Brain microvascular endothelial cell (primary cell): ENCODE measurements around the gene TPSB2.

Experiments
- DNase-seq: peaks from one replicate; pipeline ENCODE4 v3.0.0-alpha.2; 2020
- H3K27ac ChIP-seq: fragments of 250-450 bp; sonication (Bioruptor Pico); 2 replicates; pipeline ENCODE4 v1.5.1; 2020; ENCODE audit warnings: mild to moderate bottlenecking, moderate library complexity
- H3K27me3 ChIP-seq: fragments of 250-450 bp; sonication (Bioruptor Pico); replicated peaks from 2 replicates; pipeline ENCODE4 v1.5.1; 2020; ENCODE audit warnings: mild to moderate bottlenecking
- H3K36me3 ChIP-seq: fragments of 250-450 bp; sonication (Bioruptor Pico); replicated peaks from 2 replicates; pipeline ENCODE4 v1.5.1; 2020; ENCODE audit warnings: mild to moderate bottlenecking
- H3K4me3 ChIP-seq: 2 replicates; pipeline ENCODE4 v1.5.1; 2011; ENCODE audit warnings: low read depth, mild to moderate bottlenecking, control low read depth, low read length, moderate library complexity
- in situ Hi-C: cut with HindIII; loops from 2 replicates; pipeline ENCODE4 v1.10.0; 2017; ENCODE audit warnings: low sequenced_read_pairs, low pct_ligation_motif_present
- TF ChIP-seq, protein P1 (sequence below): IDR thresholded peaks from 2 replicates; pipeline ENCODE4 v1.5.1; 2011; ENCODE audit warnings: low read depth, mild to moderate bottlenecking, moderate library complexity, low read length, control low read depth, inconsistent platforms; ENCODE audit errors: missing control alignments

Gene TPSB2

GRCh38 chr16:1216296-1216619 lies 13.7 kb downstream of the TPSB2 start:
- Histone ChIP-seq H3K4me3 (no peak overlapping the region), H3K27me3 (no peaks in the 10 kb centered on the region), H3K36me3 (peaks cover 7% of the 10 kb centered on the region), H3K27ac (no peak overlapping the region)
- no peak for DNase-seq
- in situ Hi-C loops, result no loop called here
- TF ChIP-seq, protein P1, sequence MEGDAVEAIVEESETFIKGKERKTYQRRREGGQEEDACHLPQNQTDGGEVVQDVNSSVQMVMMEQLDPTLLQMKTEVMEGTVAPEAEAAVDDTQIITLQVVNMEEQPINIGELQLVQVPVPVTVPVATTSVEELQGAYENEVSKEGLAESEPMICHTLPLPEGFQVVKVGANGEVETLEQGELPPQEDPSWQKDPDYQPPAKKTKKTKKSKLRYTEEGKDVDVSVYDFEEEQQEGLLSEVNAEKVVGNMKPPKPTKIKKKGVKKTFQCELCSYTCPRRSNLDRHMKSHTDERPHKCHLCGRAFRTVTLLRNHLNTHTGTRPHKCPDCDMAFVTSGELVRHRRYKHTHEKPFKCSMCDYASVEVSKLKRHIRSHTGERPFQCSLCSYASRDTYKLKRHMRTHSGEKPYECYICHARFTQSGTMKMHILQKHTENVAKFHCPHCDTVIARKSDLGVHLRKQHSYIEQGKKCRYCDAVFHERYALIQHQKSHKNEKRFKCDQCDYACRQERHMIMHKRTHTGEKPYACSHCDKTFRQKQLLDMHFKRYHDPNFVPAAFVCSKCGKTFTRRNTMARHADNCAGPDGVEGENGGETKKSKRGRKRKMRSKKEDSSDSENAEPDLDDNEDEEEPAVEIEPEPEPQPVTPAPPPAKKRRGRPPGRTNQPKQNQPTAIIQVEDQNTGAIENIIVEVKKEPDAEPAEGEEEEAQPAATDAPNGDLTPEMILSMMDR, result no peak

DNA sequence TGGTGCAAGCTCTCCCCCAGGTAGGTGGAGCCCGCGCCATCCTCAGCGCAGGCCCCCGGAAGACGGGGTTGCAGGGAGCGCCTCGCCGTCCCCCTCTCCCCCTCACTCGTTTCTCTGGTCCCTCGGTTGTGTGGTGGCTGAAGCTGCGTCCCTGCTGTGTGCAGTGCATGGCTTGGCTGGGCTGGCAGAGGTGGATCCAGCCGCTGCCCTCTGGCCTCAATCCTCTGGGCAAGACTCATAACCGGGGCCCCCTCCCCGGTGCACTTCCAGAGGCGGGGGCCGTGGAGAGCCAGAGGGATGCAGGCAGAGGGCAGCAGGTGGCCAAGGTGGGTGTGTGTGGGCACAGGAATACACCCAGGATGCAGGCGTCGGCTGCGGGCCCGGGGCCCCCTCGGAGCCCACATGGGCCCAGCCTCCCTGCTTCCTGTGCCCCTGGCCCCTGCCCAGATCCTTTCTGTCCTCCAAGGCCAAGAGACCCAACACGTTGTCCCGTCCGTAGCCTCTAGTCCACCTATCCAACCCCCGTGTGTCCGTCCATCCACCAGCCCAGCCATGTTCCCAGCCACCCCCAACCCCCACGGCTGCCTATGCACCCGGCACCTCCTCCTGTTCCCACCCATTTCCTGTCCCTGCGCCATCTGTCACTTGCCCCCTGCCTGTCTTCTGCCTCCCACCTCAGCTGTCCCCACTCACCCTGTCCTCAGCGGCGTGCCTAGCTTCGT lies 14.2 kb downstream of the TPSB2 start:
- Histone ChIP-seq H3K27ac (no peak overlapping the region), H3K4me3 (no peak overlapping the region), H3K36me3 (peaks cover 10% of the 10 kb centered on the region), H3K27me3 (no peaks in the 10 kb centered on the region)
- TF ChIP-seq, protein P1, result no peak
- DNase-seq, result no peak
- in situ Hi-C loops, result no loop called here

- H3K36me3 ChIP-seq, result peaks cover 10% of the 10 kb centered on the region
- DNase-seq, result no peak
- no peaks in the 10 kb centered on the region for H3K27me3 ChIP-seq
- H3K27ac ChIP-seq, result no peak overlapping the region
- in situ Hi-C loops, result no loop called here
- no peak overlapping the region for H3K4me3 ChIP-seq
- TF ChIP-seq, protein P1, result no peak
Observed at GRCh38 chr16:1214719-1215118, 15.3 kb downstream of the TPSB2 start.

GRCh38 chr16:1213796-1214372 lies 16.1 kb downstream of the TPSB2 start:
- H3K27me3 ChIP-seq, result no peaks in the 10 kb centered on the region
- H3K4me3 ChIP-seq, result no peak overlapping the region
- in situ Hi-C loops, result no loop called here
- H3K36me3 ChIP-seq, result peaks cover 10% of the 10 kb centered on the region
- TF ChIP-seq, protein P1, result no peak
- no peak overlapping the region for H3K27ac ChIP-seq
- DNase-seq, result no peak

- TF ChIP-seq, protein P1, result no peak
Observed at GRCh38 chr16:1213231-1213630, 16.8 kb downstream of the TPSB2 start.

More at GRCh38 chr16:1213231-1213630, 16.8 kb downstream of the TPSB2 start:
- Histone ChIP-seq H3K36me3 (peaks cover 10% of the 10 kb centered on the region), H3K27ac (no peak overlapping the region), H3K4me3 (no peak overlapping the region), H3K27me3 (no peaks in the 10 kb centered on the region)
- no peak for DNase-seq
- in situ Hi-C loops, result no loop called here
